ENCODE data around the gene PFN3.

The PFN3 gene

GRCh38 chr5:177389241-177390169 is 11.0 kb downstream of the PFN3 start:
- no peak overlapping the region for H3K4me3 ChIP-seq (ENCODE audit: low read length)
- DNase-seq (ENCODE audit: low read depth) = peak; percentile 83

GRCh38 chr5:177388521-177389052 is 11.9 kb downstream of the PFN3 start:
- no peak for DNase-seq (ENCODE audit: low read depth)
- TF ChIP-seq CTCF (conservative IDR thresholded peaks at IDR 0.05; ENCODE audit: low read length) = no peak

More at GRCh38 chr5:177389241-177390169, 11.0 kb downstream of the PFN3 start:
- 0 out of 2 replicates have a peak, but pooled peaks have one; percentile 1 for TF ChIP-seq CTCF (conservative IDR thresholded peaks at IDR 0.05; ENCODE audit: low read length)

GRCh38 chr5:177387405-177387804 is 13.1 kb downstream of the PFN3 start:
- DNase-seq (ENCODE audit: low read depth) = no peak
- TF ChIP-seq CTCF (conservative IDR thresholded peaks at IDR 0.05; ENCODE audit: low read length) = no peak
- no peak overlapping the region for H3K4me3 ChIP-seq (ENCODE audit: low read length)

More at GRCh38 chr5:177388521-177389052, 11.9 kb downstream of the PFN3 start:
- H3K4me3 ChIP-seq (ENCODE audit: low read length) = no peak overlapping the region

- TF ChIP-seq CTCF (conservative IDR thresholded peaks at IDR 0.05; ENCODE audit: low read length) = no peak
- no peak overlapping the region for H3K4me3 ChIP-seq (ENCODE audit: low read length)
- no peak for DNase-seq (ENCODE audit: low read depth)
Observed at GRCh38 chr5:177386542-177386941, 13.9 kb downstream of the PFN3 start.

- no peak for DNase-seq (ENCODE audit: low read depth)
- no peak for TF ChIP-seq CTCF (conservative IDR thresholded peaks at IDR 0.05; ENCODE audit: low read length)
- H3K4me3 ChIP-seq (ENCODE audit: low read length) = no peak overlapping the region
Observed at GRCh38 chr5:177385720-177386119, 14.7 kb downstream of the PFN3 start.

- TF ChIP-seq CTCF (conservative IDR thresholded peaks at IDR 0.05; ENCODE audit: low read length) = no peak
- H3K4me3 ChIP-seq (ENCODE audit: low read length) = no peak within 1 kb of the TSS
- no peak for DNase-seq (ENCODE audit: low read depth)
Observed at GRCh38 chr5:177384134-177384533, 16.3 kb downstream of the PFN3 start, which contains the start of gene SLC34A1. Gene SLC34A1 (plus strand): TSS chr5:177384434. CDS start chr5:177385742, 1,308 bp downstream.
